HepG2 (cell line): Measurements from ENCODE around the gene CKS2.

Experiments
- MBNL3 ChIP-seq: fragments of 250-450 bp; sonication (Bioruptor Pico); conservative IDR thresholded peaks from 2 replicates; pipeline ENCODE4 v1.8.0; 2022; ENCODE audit warnings: mild to moderate bottlenecking, inconsistent platforms
- TBL1XR1 ChIP-seq: fragments of 150-350 bp; IDR thresholded peaks from 2 replicates; pipeline ENCODE4 v1.6.1; 2014; ENCODE audit warnings: borderline replicate concordance, low read length; ENCODE audit not compliant: partially characterized antibody
- ZNF33B ChIP-seq: sonication (generic); formaldehyde crosslinking; IDR thresholded peaks from 2 replicates; pipeline ENCODE4 v1.5.1; 2020; ENCODE audit warnings: mild to moderate bottlenecking, missing genetic modification reagents
- TF ChIP-seq, protein P1 (sequence below): sonication (generic); formaldehyde crosslinking; IDR thresholded peaks from 2 replicates; pipeline ENCODE4 v1.9.0; 2021; ENCODE audit warnings: missing genetic modification reagents, borderline replicate concordance

GRCh38 chr9:89339807-89340206 lies 28.8 kb downstream of the CKS2 start:
- no peak for TF ChIP-seq TBL1XR1
- TF ChIP-seq MBNL3 (CRISPR knock-in tag), result no peak
- no peak for TF ChIP-seq ZNF33B (CRISPR knock-in tag)
- TF ChIP-seq, protein P1, sequence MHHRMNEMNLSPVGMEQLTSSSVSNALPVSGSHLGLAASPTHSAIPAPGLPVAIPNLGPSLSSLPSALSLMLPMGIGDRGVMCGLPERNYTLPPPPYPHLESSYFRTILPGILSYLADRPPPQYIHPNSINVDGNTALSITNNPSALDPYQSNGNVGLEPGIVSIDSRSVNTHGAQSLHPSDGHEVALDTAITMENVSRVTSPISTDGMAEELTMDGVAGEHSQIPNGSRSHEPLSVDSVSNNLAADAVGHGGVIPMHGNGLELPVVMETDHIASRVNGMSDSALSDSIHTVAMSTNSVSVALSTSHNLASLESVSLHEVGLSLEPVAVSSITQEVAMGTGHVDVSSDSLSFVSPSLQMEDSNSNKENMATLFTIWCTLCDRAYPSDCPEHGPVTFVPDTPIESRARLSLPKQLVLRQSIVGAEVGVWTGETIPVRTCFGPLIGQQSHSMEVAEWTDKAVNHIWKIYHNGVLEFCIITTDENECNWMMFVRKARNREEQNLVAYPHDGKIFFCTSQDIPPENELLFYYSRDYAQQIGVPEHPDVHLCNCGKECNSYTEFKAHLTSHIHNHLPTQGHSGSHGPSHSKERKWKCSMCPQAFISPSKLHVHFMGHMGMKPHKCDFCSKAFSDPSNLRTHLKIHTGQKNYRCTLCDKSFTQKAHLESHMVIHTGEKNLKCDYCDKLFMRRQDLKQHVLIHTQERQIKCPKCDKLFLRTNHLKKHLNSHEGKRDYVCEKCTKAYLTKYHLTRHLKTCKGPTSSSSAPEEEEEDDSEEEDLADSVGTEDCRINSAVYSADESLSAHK, result no peak
